K562 (cell line): ENCODE data around the gene IGSF9. TPM values are rescaled to one million over a fixed set of nuclear protein-coding genes. Genes with fewer than 3 reads are reported as not detected.

Experiments used
- ATAC-seq: fragments of 200-7000 bp; cut with Tn5 transposase; 3 replicates; pipeline ENCODE4 v1.9.1; 2020; ENCODE audit warnings: moderate library complexity
- BruUV-seq: library from RNA; stranded (reverse); fragments of 400-500 nt; replicated peaks from 2 replicates; lab custom pipeline; 2021; lab: Mats Ljungman, UMichigan
- CTCF ChIA-PET: fragments of 300-600 bp; formaldehyde crosslinking; extraction: SDS; loops from one replicate; lab custom pipeline; 2021; ENCODE audit warnings: low intra/inter-chr PET ratio; lab: Yijun Ruan, JAX
- POLR2A ChIA-PET: fragments of 300-600, 350-650 bp; sonication (Branson Sonifier 250); formaldehyde crosslinking; extraction: SDS; loops from one replicate; lab custom pipeline; 2021; ENCODE audit warnings: antibody characterized with exemption, inconsistent platforms; lab: Yijun Ruan, JAX
- DNase-seq, 4 experiments: peaks; one replicate each; pipeline versions ENCODE4 v3.0.0 to v3.0.0-alpha.2; 2011 to 2018; ENCODE audit warnings: low spot score in 3 of 4, mixed read lengths in 3 of 4; ENCODE audit errors: extremely low read depth in 1 of 4
- FAIRE-seq: peaks from 2 replicates; lab custom pipeline; 2011; peaks lifted over from hg19 to GRCh38; lab: Jason Lieb, UNC
- H2AFZ ChIP-seq: 2 replicates; pipeline ENCODE4 v1.6.0; 2011; ENCODE audit warnings: low read depth, low read length, control low read depth, inconsistent platforms
- H3K27ac ChIP-seq: fragments of 200-600 bp; 3 replicates; pipeline ENCODE4 v1.8.0; 2011; ENCODE audit warnings: low read depth, mild to moderate bottlenecking, control low read depth, inconsistent platforms, low read length, moderate library complexity, mixed read lengths; ENCODE audit errors: extremely low read depth
- H3K27me3 ChIP-seq, 2 experiments: fragments of 300-600 bp in 1 of 2; 2 replicates in 1 of 2; 3 replicates in 1 of 2; pipeline versions ENCODE4 v1.6.0 to v1.8.0; 2011; ENCODE audit warnings: inconsistent platforms in 2 of 2, low read length in 2 of 2, mild to moderate bottlenecking in 1 of 2, mixed read lengths in 1 of 2, moderate library complexity in 1 of 2; ENCODE audit not compliant: control insufficient read depth in 2 of 2, insufficient read depth in 2 of 2
- H3K36me3 ChIP-seq: fragments of 300-600 bp; 3 replicates; pipeline ENCODE4 v1.8.0; 2011; ENCODE audit warnings: mild to moderate bottlenecking, low read length, inconsistent platforms; ENCODE audit not compliant: control insufficient read depth, insufficient read depth
- H3K4me1 ChIP-seq, 2 experiments: fragments of 200-600 bp in 1 of 2; replicated peaks in 1 of 2; 2 replicates in 1 of 2; 3 replicates in 1 of 2; pipeline versions ENCODE4 v1.5.1 to v1.8.0; 2011; ENCODE audit warnings: inconsistent platforms in 2 of 2, low read length in 2 of 2, mild to moderate bottlenecking in 1 of 2, mixed read lengths in 1 of 2, moderate library complexity in 1 of 2; ENCODE audit not compliant: control insufficient read depth in 2 of 2, insufficient read depth in 2 of 2
- H3K4me2 ChIP-seq: 2 replicates; pipeline ENCODE4 v1.6.1; 2011; ENCODE audit warnings: low read length, control low read depth, inconsistent platforms, mixed read lengths; ENCODE audit not compliant: insufficient read depth
- H3K4me3 ChIP-seq: fragments of 200-600 bp; sonication (generic), shearing (Covaris generic); 2 replicates; pipeline ENCODE4 v1.5.1; 2016; ENCODE audit warnings: control low read depth, inconsistent platforms
- H3K79me2 ChIP-seq: fragments of 200-600 bp; 3 replicates; pipeline ENCODE4 v1.8.0; 2011; ENCODE audit warnings: low read length, inconsistent platforms; ENCODE audit not compliant: control insufficient read depth, insufficient read depth
- H3K9ac ChIP-seq, 2 experiments: 2 replicates each; pipeline versions ENCODE4 v1.6.0 to v1.6.1; 2011; ENCODE audit warnings: low read depth in 2 of 2, low read length in 2 of 2, control low read depth in 1 of 2, inconsistent platforms in 1 of 2, mild to moderate bottlenecking in 1 of 2, mixed read lengths in 1 of 2; ENCODE audit not compliant: insufficient read depth in 1 of 2
- H3K9me1 ChIP-seq: one replicate; pipeline ENCODE4 v1.6.0; 2011; ENCODE audit warnings: inconsistent platforms, mild to moderate bottlenecking, low read length, moderate library complexity; ENCODE audit not compliant: control insufficient read depth, insufficient read depth
- H3K9me3 ChIP-seq: replicated peaks from 2 replicates; pipeline ENCODE4 v1.5.1; 2011; ENCODE audit warnings: low read depth, low read length, inconsistent platforms; ENCODE audit not compliant: control insufficient read depth, insufficient read depth
- H4K20me1 ChIP-seq: replicated peaks from 2 replicates; pipeline ENCODE4 v1.6.1; 2011; ENCODE audit warnings: low read length, inconsistent platforms, mixed read lengths; ENCODE audit not compliant: control insufficient read depth, insufficient read depth
- CHD1 ChIP-seq: fragments of 200-600 bp; sonication (generic); IDR thresholded peaks from one replicate; pipeline ENCODE4 v1.6.1; 2012; ENCODE audit warnings: mild to moderate bottlenecking, moderate library complexity, low read length, inconsistent platforms
- E2F3 ChIP-seq: fragments of 250-450 bp; sonication (Bioruptor Pico); IDR thresholded peaks from 2 replicates; pipeline ENCODE4 v1.4.0; 2020; ENCODE audit warnings: mild to moderate bottlenecking
- ELF2 ChIP-seq: fragments of 250-450 bp; sonication (Bioruptor Pico); IDR thresholded peaks from 2 replicates; pipeline ENCODE4 v1.5.0; 2021; ENCODE audit warnings: mild to moderate bottlenecking
- FUS ChIP-seq: fragments of 200-400 bp; formaldehyde crosslinking; optimal IDR thresholded peaks from 2 replicates; pipeline ENCODE3; 2017; ENCODE audit warnings: low read depth, low read length
- HEY1 ChIP-seq: fragments of 250-450 bp; sonication (Bioruptor Pico); IDR thresholded peaks from 2 replicates; pipeline ENCODE4 v1.5.0; 2020; ENCODE audit warnings: mild to moderate bottlenecking, moderate library complexity, borderline replicate concordance
- HNRNPUL1 ChIP-seq: fragments of 200-400 bp; formaldehyde crosslinking; IDR thresholded peaks from 2 replicates; pipeline ENCODE4 v1.6.1; 2017; ENCODE audit warnings: low read length
- MEF2D ChIP-seq: conservative IDR thresholded peaks from 2 replicates; pipeline ENCODE4 v1.6.1; 2016; ENCODE audit warnings: low read depth, missing genetic modification characterization, missing compliant biosample characterization
- POLR2A ChIP-seq: fragments of 450-650 bp; conservative IDR thresholded peaks from 2 replicates; pipeline ENCODE4 v1.6.1; 2016
- SMAD2 ChIP-seq: fragments of 150-350 bp; IDR thresholded peaks from 2 replicates; pipeline ENCODE4 v1.6.1; 2014; ENCODE audit warnings: low read depth, mild to moderate bottlenecking, low read length
- SP2 ChIP-seq: IDR thresholded peaks from 2 replicates; pipeline ENCODE4 v1.6.1; 2011; ENCODE audit warnings: mild to moderate bottlenecking, low read depth, low read length, moderate library complexity; ENCODE audit not compliant: poor library complexity, severe bottlenecking; ENCODE audit errors: extremely low read depth
- SREBF1 ChIP-seq: fragments of 150-350 bp; IDR thresholded peaks from 2 replicates; pipeline ENCODE4 v1.6.1; 2014; ENCODE audit warnings: antibody characterized with exemption, low read depth, low read length, borderline replicate concordance
- TBP ChIP-seq: optimal IDR thresholded peaks from 2 replicates; pipeline ENCODE3; 2011; ENCODE audit warnings: low read depth, low read length, improper control_type of control experiment
- ZNF124 ChIP-seq: sonication (generic); formaldehyde crosslinking; IDR thresholded peaks from 2 replicates; pipeline ENCODE4 v1.8.1; 2022; ENCODE audit warnings: missing genetic modification reagents
- ZNF347 ChIP-seq: fragments of 450-650 bp; formaldehyde crosslinking; IDR thresholded peaks from 2 replicates; pipeline ENCODE4 v1.4.0; 2020; ENCODE audit warnings: low read depth, mild to moderate bottlenecking, moderate library complexity
- WGBS: fragments of 100-300 bp; shearing (Covaris generic); methylation state at CpG from one replicate; pipeline ENCODE4 v1.1.6; 2016; ENCODE audit warnings: low coverage, mixed read lengths; ENCODE audit not compliant: insufficient coverage; ENCODE audit errors: missing lambda C conversion rate; 5-methylcytosine and 5-hydroxymethylcytosine counted together
- in situ Hi-C: fragments of 300-500 bp; cut with MboI; formaldehyde crosslinking; loops from 4 replicates; pipeline ENCODE4 v1.15.0; 2018; ENCODE audit warnings: inconsistent platforms, mixed read lengths
- intact Hi-C: fragments of 100-400 bp; cut with micrococcal nuclease; formaldehyde crosslinking; loops from 2 replicates; pipeline ENCODE4 v1.14.2; 2022
- polyA plus RNA-seq, 8 experiments: library from polyadenylated mRNA; depleted of rRNA in 4 of 8; stranded (reverse) in 5 of 8; unstranded in 3 of 8; fragments of >200 nt; fragmentation: Nextera tagmentation in 2 of 8; fragmentation: Illumina TruSeq in 1 of 8; extraction: Ambion mirVana in 2 of 8; extraction: Trizol in 1 of 8; gene quantifications; 2 replicates each; pipeline versions ENCODE4 v1.2.1 to v1.2.3, GENCODE V29; 2011 to 2014; ENCODE audit warnings: inconsistent platforms in 1 of 8, missing spikeins in 1 of 8
- total RNA-seq, 7 experiments: library from RNA; depleted of rRNA in 6 of 7; stranded (reverse); fragments of >200 nt in 6 of 7; fragmentation: Illumina TruSeq in 2 of 7; extraction: Trizol in 2 of 7; gene quantifications; 2 replicates each; pipeline versions ENCODE4 v1.2.1 to v1.2.3, GENCODE V29; 2011 to 2021; ENCODE audit warnings: low replicate concordance in 1 of 7
- TF ChIP-seq, protein P1 (sequence below): fragments of 450-650 bp; formaldehyde crosslinking; IDR thresholded peaks from 2 replicates; pipeline ENCODE4 v1.4.0; 2020; ENCODE audit warnings: mild to moderate bottlenecking, moderate library complexity

The IGSF9 gene
- total and polyA plus RNA-seq, 9 of the 15 experiments (the other 6 are each of a cell fraction or from before 2014, with no cell fraction given) = 0.03 to 0.29 (median 0.07) TPM; not detected in 1

DNA sequence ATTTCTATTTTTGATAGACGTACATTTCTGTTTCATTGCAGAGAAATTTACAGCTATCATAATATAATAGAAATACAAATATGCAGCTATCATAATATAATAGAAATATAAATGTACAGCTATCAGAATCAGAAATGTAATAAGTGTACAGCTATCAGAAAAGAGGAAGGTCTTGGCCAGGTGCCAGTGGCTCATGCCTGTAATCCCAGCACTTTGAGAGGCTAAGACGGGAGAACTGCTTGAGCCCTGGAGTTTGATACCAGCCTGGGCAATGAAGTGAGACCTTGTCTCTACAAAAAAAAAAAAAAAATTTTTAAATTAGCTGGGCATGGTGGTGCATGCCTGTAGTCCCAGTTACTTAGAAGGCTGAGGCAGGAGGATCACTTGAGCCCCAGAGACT is 48.5 kb upstream of the IGSF9 start:
- ChIA-PET CTCF (interaction anchor here (0.6 kb wide), 1 partner anchor 833 kb away, joined by 4 read pairs; no protein-coding TSS in a partner anchor), POLR2A (no interaction called here)

More for the DNA sequence above, 48.5 kb upstream of the IGSF9 start:
- intact Hi-C loops = no loop called here
- Histone ChIP-seq H3K9me1 (no peaks in the 10 kb centered on the region), H3K4me3 (no peak overlapping the region), H3K79me2 (no peaks in the 10 kb centered on the region), H2AFZ (no peak overlapping the region), H3K9ac (no peak overlapping the region), H4K20me1 (no peaks in the 10 kb centered on the region), H3K36me3 (no peaks in the 10 kb centered on the region), H3K4me2 (no peak overlapping the region), H3K4me1 (no peaks in the 10 kb centered on the region), H3K27me3 (peaks cover 4 to 6% of the 10 kb centered on the region in 2 experiments; a peak in 4 of 5 replicates), H3K27ac (no peak overlapping the region), H3K9me3 (no peaks in the 10 kb centered on the region)
- DNase-seq (no peak), ATAC-seq (no peak), FAIRE-seq (no peak)
- in situ Hi-C loops = loop anchor here (25.0 kb wide), 1 partner anchor 807 kb away; no protein-coding TSS in a partner anchor
- WGBS = 0% methylated on average over 2 of the region's 2 CpGs
- BruUV-seq = no TSS peak
- TF ChIP-seq POLR2A = no peak
- no peak for TF ChIP-seq FUS
- no peak for TF ChIP-seq MEF2D (tag)
- TF ChIP-seq TBP = no peak
- TF ChIP-seq ELF2 (CRISPR knock-in tag) = no peak
- TF ChIP-seq SP2 = no peak
- TF ChIP-seq CHD1 = no peak
- no peak for TF ChIP-seq SMAD2
- TF ChIP-seq SREBF1 = no peak
- TF ChIP-seq ZNF124 (CRISPR knock-in tag) = no peak
- no peak for TF ChIP-seq HEY1 (CRISPR knock-in tag)
- no peak for TF ChIP-seq ZNF347
- no peak for TF ChIP-seq E2F3 (CRISPR knock-in tag)
- TF ChIP-seq HNRNPUL1 = no peak
- TF ChIP-seq, protein P1, sequence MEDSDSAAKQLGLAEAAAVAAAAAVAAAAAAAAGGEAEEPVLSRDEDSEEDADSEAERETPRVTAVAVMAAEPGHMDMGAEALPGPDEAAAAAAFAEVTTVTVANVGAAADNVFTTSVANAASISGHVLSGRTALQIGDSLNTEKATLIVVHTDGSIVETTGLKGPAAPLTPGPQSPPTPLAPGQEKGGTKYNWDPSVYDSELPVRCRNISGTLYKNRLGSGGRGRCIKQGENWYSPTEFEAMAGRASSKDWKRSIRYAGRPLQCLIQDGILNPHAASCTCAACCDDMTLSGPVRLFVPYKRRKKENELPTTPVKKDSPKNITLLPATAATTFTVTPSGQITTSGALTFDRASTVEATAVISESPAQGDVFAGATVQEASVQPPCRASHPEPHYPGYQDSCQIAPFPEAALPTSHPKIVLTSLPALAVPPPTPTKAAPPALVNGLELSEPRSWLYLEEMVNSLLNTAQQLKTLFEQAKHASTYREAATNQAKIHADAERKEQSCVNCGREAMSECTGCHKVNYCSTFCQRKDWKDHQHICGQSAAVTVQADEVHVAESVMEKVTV (CRISPR knock-in tag) = no peak
